Right forelimb (tissue), 1 donor: Measurements from ENCODE around the gene RPP14.
A peak's percentile ranks its signal among the peaks of the same experiment; 100 is the strongest.
"Not testable (repeated sequence)": the region's sequence is repeated elsewhere in the genome, so short reads cannot be mapped to it uniquely, and the experiment has no call there.

Source experiments
- DNase-seq: peaks from one replicate; pipeline ENCODE4 v3.0.0-alpha.2; 2018

Gene RPP14

DNA sequence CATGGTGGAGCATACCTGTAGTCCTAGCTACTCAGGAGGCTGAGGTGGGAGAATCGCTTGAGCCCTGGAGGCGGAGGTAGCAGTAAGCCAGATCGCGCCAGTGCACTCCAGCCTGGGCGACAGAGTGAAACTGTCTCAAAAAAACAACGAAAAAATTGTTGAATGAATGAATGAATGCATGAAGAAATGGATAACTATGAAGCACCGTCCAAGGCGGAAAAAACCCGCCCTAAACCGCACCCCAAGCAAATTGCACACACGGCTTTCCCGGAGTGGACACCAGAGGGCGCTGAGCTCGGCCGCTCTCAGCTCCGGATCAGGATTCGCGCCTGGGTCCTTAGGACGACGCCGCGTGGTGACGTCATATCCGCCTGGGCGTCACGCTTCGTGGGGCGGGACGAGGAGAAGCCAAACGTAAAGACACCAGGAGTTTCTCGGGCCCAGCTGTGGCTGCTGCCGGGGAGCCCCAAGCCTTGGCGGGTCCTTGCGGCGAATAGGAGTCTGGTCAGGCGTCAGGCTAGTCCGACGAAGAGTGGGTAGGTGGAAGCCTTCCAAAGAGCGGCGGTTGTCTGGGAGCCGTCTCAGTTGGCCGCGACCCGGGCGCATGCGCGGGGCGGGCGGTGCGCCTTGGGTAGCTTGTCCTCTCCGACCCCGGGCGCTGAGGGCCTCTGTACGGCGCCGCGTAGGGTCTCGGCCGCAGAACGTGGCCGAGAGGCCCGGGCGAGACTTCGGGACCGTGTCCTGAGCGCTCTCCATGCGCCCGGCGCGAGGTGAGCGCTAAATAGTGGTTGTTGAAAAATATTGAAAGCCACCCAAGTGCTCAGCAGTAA, at the start of gene RPP14, which contains the start of gene HTD2:
TSS of gene RPP14 (plus strand) at position 364 of the 830 bp plus-strand sequence. CDS start 4,085 bp downstream, outside the sequence.
TSS of gene HTD2 (plus strand) at position 639 of the 830 bp plus-strand sequence. CDS start 11,094 bp downstream, outside the sequence.
- peak; percentile 100 for DNase-seq

- no peak for DNase-seq
Observed at GRCh38 chr3:58256511-58256910, 49.5 kb upstream of the RPP14 start.

- no peak for DNase-seq
Observed at GRCh38 chr3:58258392-58259055, 47.5 kb upstream of the RPP14 start.

GRCh38 chr3:58260261-58260731, 45.7 kb upstream of the RPP14 start:
- no peak for DNase-seq

GRCh38 chr3:58260733-58261132, 45.3 kb upstream of the RPP14 start:
- DNase-seq, result no peak

- no peak for DNase-seq
Observed at GRCh38 chr3:58261954-58262666, 43.9 kb upstream of the RPP14 start.

DNA sequence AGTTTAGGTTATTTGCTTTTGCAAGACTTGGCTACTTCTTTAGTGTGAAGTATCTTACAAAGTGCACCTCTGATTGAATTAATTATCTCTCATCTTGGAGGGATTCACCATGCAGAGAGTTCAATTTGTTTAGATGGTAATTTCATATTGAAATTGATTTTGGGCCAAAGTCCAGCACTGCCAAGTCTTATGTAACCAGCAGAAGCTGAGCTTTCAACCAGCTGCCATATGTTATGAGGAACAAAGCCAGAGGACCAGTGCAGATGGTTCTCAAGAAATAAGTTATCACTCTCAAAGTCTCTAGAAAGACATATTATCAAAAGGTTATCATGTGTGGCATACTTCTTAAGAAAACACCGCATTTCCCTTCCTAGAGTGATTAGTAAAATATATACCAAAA, 39.5 kb upstream of the RPP14 start:
- no peak for DNase-seq

GRCh38 chr3:58267543-58267942, 38.5 kb upstream of the RPP14 start:
- DNase-seq, result not testable (repeated sequence)

DNA sequence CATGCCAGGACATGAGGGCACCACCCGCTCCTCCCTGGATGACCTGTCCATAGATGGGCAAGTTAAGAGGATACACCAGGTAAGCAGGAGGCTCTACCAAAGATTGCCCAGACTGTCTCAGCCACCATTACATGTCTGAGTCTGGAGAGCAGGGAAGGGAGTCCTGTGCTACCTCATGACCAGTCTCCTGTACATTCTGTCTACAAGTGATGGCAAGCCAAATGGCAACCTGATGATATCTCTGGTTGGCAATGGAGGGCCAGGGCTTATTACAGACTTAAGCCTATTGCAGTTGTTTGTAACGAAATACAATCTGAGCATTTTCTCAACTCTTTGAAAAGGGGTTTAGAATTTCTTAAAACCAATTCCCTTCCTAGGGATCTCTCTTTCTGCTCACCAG, 36.7 kb upstream of the RPP14 start:
- DNase-seq, result no peak

DNA sequence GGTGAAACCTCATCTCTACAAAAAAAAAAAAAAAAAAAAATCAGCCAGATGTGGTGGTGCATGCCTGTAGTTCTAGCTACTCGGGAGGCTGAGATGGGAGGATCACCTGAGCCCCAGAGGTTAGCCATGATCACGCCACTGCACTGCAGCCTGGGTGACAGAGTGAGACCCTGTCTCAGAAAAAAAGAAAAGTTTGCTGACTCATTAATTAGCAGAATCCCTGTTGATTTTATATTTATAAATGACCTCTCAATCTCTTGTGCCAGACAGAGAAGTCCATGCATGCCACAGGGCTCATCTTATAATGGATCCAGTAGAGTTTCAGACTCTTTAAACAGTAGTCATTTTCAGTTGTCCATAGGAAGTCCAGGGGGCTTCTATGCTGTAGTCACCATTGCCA, 35.6 kb upstream of the RPP14 start:
- no peak for DNase-seq

DNA sequence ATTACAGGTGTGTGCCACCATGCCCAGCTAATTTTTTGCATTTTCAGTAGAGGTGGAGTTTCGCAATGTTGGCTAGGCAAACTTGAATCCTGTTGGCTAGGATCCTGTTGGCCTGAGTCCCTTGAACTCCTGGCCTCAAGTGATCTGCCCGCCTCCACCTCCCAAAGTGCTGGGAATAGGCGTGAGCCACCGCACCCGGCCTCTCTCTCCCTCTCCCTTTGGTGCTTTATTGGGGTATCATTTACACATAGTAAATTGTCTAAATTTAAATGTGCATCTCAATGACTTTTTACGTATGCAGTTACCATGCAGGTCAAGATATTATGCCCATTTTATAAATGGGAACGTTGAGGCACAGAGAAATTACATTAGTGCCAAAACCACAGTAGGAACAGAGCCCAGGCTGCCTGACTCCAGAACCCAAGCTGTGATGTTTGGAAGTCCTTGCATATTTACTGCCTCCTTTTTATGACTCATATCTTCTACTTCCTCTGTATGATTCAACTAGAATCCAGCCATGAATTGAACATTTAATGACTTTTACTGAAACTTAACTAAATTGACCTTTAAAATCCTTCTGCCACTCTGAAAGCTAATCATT, 34.0 kb upstream of the RPP14 start:
- DNase-seq, result no peak

GRCh38 chr3:58272891-58273290, 33.2 kb upstream of the RPP14 start:
- DNase-seq, result no peak

- not testable (repeated sequence) for DNase-seq
Observed at GRCh38 chr3:58273362-58273761, 32.7 kb upstream of the RPP14 start.

DNA sequence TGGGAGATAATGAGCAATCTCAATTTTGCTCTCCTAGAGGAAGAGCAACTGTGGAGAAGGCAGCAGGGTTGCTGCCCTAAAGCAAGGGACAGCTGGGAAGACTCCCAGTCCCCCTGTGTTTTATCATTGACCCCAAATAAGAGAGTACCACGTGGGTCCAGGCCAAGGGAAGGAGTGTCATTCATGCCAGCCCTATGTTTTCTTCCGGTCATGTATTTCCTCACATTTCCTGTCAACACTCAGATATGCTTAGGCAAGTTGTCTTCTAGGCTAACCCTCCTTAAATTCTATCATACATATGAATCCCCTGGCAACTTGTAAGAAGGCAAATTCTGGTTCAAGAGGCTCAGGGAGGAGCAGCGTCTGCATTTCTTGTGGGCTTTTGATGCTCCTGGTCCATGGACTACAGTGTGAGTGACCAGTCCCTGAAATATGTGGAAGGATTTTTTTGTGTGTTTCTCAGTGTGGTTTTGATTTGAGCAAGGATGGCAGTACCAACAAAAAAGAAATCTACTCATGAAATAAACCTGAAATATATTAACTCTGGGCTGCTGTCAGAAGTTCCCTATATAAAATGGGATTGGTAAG, 31.9 kb upstream of the RPP14 start:
- no peak for DNase-seq

- no peak for DNase-seq
Observed at GRCh38 chr3:58281069-58281468, 25.0 kb upstream of the RPP14 start.

DNA sequence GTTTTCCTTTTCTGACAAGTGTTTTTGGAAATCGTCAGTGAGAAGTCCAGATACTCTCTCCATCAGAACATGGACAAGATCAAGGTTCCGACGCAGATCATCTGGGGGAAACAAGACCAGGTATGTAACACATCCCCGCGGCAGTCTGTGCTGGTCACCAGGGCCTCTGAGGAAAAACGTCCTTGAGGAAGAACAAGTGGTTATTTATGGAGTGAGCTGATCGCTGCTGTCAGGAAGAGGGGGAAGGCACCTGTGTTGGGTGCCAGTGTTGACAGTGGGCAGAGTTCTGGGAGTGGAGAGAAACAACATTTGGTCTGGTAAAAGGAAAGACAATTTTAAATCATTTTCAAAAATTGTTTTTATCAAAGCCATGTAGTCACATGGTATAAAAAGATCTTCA, 20.7 kb upstream of the RPP14 start:
- no peak for DNase-seq

- no peak for DNase-seq
Observed at GRCh38 chr3:58287354-58287753, 18.7 kb upstream of the RPP14 start.

- no peak for DNase-seq
Observed at GRCh38 chr3:58288011-58288728, 17.9 kb upstream of the RPP14 start.

GRCh38 chr3:58288964-58289613, 17.0 kb upstream of the RPP14 start:
- DNase-seq, result not testable (repeated sequence)

DNA sequence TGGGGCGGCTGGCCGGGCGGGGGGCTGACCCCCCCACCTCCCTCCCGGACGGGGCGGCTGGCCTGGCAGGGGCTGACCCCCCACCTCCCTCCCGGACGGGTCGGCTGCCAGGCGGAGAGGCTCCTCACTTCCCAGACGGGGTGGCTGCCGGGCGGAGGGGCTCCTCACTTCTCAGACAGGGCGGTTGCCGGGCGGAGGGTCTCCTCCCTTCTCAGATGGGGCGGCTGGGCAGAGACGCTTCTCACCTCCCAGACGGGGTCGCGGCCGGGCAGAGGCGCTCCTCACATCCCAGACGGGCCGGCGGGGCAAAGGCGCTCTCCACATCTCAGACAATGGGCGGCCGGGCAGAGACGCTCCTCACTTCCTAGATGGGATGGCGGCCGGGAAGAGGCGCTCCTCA, 15.6 kb upstream of the RPP14 start:
- DNase-seq, result not testable (repeated sequence)

DNA sequence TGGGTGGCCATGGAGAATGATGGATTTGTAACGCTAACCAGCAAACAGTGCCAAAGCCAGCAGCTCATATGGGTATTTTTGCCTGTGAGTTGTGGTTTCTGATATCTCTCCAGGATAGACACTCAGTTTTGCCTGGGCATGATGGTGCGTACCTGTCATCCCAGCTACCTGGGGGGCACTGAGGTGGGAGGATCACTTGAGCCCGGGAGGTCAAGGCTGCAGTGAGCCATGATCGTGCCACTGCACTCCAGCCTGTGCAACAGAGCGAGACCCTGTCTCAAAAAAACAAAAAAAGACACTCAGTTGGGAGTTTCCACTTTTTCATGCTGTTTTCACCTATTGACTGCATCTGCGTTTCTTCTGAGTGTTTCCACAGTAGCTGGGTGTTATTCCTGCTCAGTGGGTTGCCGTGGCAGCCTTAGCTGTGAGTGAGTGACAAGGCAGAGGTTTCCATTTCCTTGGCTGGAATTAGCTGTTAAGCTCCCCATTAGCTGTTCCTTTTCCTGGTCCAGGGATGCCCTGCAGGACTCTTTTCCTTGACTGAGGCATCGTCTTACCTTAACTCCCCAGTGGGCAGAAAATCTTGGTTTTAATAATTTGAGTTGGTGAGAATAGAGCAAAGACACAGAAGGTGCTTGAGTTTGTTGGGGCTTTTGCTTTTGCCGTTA, 14.2 kb upstream of the RPP14 start:
- no peak for DNase-seq
